Suppressor macrophage (primary cell): ENCODE data around the gene KCNN4.
A peak's percentile ranks its signal among the peaks of the same experiment; 100 is the strongest.
"Not testable (repeated sequence)": the region's sequence is repeated elsewhere in the genome, so short reads cannot be mapped to it uniquely, and the experiment has no call there.

Source experiments
- DNase-seq, 4 experiments: peaks; one replicate each; pipeline ENCODE4 v3.0.0-alpha.2; 2020 to 2022
- total RNA-seq, 17 experiments: gene quantifications; one replicate each; lab custom pipeline; 2026; ENCODE audit warnings: mixed read lengths in 6 of 17, inconsistent platforms in 3 of 17; lab: John Stamatoyannopoulos, UW

The KCNN4 gene
- total RNA-seq = 101 to 286 (median 165) reads per million in 17 experiments

- peak; percentile 67 to 82 (median 78) for DNase-seq
Observed at GRCh38 chr19:43780706-43781525, at the start of gene KCNN4. KCNN4 (minus strand) TSS chr19:43780973; CDS start chr19:43780861, 112 bp downstream.

- peak; percentile 87 to 91 (median 90) for DNase-seq
Observed at GRCh38 chr19:43826787-43827754, 46.3 kb upstream of the KCNN4 start, which contains the start of gene ZNF283. ZNF283 (plus strand) TSS chr19:43827321; CDS start chr19:43833505, 6,184 bp downstream.

GRCh38 chr19:43824572-43824971, 43.8 kb upstream of the KCNN4 start:
- DNase-seq = not testable (repeated sequence)

- not testable (repeated sequence) for DNase-seq
Observed at GRCh38 chr19:43823856-43824255, 43.1 kb upstream of the KCNN4 start.

GRCh38 chr19:43820884-43821215, 40.1 kb upstream of the KCNN4 start:
- no peak for DNase-seq

DNA sequence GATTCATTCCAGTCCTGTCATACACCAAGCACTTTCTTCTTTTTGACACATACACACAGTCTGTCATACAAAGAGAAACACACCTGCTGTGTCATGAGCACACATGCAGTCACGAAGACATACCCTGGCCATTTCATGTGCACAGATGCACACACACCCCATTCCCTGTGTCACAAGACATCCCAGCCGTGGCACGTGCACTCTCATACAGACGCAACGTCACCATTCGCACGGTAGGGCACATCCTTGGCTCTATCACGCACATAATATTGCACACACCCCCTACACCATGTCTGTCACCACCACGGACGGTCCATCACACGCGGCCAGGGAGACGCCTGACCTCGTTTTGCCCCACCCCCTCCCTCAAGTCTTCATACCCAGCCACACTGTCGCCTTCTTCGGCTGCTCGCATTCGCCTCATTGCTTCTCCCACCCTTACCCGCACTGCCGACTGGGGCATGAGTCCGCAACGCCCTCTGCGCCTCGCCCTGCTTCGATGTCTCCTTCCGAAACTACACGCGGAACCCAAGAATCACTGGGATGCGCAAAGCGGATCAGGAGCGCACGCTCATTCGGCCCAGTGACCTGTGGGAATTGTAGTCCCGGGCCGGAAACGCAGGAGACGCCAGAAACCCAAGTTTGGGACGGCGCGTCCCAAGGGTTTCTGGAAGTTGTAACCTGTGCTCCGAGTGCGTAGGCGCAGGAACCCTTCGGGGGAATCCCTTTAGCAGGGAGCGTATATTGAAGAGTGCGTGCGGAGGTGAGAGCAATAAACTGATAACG, 39.5 kb upstream of the KCNN4 start:
- peak; percentile 37 to 66 (median 61) for DNase-seq

DNA sequence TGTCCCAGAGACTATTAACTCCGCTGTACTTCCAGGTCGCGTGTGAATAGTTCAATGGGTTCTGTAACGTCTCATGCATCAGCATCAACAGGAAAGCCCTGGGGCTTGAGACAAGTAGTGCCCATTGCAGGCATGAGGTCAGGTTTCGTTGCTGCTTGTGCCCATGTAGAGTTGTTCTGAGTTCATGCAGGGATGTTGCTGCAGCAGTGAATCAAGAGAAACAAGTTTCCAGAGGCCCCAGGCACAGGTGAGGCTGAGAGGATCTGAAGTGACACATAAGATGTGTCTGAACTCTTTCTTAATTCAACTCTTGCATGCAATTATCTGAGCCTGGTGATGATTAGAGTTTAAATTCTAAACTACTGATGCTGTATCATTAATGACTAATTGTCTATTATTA, 37.7 kb upstream of the KCNN4 start:
- DNase-seq = no peak

DNA sequence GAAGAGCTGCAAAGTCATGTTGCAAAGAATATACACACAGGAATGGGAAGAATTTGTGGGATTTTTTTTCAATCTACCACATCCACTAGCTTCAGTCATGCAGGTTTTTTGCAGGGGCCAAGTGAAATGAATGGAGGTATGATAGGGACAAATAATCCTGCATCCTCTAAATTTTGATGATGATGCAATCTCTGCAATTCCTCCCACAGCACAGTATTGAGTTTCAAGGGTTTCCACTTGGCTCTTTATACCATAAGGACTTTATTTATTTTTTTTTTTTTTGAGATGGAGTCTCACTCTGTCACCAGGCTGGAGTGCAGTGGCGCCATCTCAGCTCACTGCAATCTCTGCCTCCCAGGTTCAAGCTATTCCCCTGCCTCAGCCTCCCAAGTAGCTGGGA, 36.7 kb upstream of the KCNN4 start:
- DNase-seq = not testable (repeated sequence)

DNA sequence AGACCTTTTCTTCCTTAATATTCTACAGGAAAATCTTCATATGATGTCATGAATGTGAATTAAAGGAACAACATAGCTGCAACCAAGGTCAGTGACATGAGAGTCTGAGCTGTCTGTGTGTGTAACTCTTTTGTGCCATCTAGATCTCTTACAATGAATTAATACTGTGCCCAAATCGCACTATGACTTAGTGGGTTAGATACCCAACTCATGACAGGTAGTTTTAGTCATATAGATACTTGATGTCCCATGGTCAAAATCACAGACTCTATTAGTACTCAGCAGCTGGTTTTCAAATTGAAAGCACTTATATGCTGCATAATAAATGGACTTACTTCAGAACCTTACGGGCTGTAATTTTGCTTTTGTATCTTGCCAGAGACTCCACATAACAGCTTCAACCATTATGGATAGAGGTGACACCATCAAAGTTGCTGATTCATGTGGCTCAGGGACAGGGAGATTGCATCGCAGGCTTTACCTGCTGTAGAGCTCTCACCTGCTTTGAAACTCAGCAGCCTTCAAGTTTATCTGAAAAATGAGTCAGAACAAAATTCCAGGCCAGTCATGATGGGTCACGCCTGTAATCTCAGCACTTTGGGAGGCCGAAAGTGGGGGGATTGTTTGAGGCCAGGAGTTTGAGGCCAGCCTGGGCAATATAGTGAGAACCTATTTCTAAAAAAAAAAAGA, 34.0 kb upstream of the KCNN4 start:
- no peak for DNase-seq

GRCh38 chr19:43812688-43813087, 31.9 kb upstream of the KCNN4 start:
- no peak for DNase-seq

- no peak for DNase-seq
Observed at GRCh38 chr19:43812259-43812658, 31.5 kb upstream of the KCNN4 start.

DNA sequence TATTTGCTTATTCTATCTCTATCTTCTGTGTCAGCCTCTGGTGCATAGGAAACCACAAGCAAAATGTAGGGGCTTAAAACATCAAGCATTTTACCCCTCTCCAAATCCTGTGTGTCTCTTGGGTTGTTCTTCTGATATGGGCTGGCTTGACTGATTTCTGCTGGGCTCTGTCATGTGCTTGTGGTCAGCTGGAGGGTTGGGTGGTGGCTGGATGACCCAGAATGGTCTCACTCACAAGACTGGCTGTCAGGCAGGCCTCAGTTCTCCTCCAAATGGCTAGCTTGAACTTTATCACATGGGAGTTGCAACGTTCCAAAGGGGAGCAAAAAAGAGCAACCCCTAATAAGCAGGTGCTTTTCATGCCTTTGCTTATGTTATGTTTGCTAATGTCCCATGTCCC, 31.1 kb upstream of the KCNN4 start:
- peak; percentile 32 to 59 (median 45) for DNase-seq

- peak; percentile 61 to 91 (median 75) for DNase-seq
Observed at GRCh38 chr19:43809762-43810696, 29.3 kb upstream of the KCNN4 start.

- no peak for DNase-seq
Observed at GRCh38 chr19:43807651-43808050, 26.9 kb upstream of the KCNN4 start.

DNA sequence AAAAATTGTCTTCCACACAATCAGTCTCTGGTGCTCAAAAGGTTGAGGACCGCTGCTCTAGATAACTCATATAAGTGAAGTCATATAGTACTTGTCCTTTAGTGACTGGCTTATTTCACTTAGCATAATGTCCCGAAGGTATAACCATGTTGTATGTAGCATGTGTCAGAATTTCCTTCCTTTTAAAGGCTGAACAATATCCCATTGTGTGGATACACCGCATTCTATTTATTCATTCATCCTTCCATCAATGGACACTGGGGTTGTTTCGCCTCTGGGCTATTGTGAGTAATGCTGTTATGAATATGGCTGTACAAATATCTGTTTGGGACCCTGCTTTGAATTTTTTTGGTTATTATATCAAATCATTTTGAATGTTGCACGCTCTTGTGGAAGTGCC, 26.1 kb upstream of the KCNN4 start:
- no peak for DNase-seq

GRCh38 chr19:43806401-43806800, 25.6 kb upstream of the KCNN4 start:
- not testable (repeated sequence) for DNase-seq

DNA sequence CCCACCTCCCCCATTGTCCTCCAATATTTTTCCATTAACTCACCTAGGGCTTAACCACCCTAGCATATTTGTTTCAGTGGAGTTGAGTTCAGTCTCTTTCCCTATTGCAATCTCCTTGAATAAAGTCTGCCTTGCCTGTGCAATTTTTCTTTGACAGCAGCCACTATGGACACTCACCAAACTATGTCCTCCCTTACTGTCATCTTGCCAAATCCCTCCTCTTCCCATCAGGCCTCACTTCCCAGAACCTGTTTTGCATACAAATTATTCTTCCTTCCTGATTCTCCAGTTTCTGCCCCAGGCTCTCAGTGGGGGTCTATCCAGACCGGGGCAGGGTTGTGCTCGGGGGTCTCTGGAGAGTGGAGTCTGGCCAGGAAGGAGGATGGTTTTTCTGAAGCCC, 23.7 kb upstream of the KCNN4 start:
- no peak for DNase-seq

- no peak for DNase-seq
Observed at GRCh38 chr19:43802216-43802951, 21.6 kb upstream of the KCNN4 start, which contains the start of gene LYPD5. LYPD5 (minus strand) TSS chr19:43802447; CDS start chr19:43802380, 67 bp downstream.

GRCh38 chr19:43799502-43800142, 18.8 kb upstream of the KCNN4 start:
- DNase-seq = no peak
